ENCODE measurements around the gene MCRIP2. TPM values are rescaled to one million over a fixed set of nuclear protein-coding genes. Genes with fewer than 3 reads are reported as not detected.

MCRIP2 gene
- total and polyA plus RNA-seq, 2 of the 8 experiments (the other 6 are each of a cell fraction or from before 2014, with no cell fraction given): 45.4 to 75.5 TPM

DNA sequence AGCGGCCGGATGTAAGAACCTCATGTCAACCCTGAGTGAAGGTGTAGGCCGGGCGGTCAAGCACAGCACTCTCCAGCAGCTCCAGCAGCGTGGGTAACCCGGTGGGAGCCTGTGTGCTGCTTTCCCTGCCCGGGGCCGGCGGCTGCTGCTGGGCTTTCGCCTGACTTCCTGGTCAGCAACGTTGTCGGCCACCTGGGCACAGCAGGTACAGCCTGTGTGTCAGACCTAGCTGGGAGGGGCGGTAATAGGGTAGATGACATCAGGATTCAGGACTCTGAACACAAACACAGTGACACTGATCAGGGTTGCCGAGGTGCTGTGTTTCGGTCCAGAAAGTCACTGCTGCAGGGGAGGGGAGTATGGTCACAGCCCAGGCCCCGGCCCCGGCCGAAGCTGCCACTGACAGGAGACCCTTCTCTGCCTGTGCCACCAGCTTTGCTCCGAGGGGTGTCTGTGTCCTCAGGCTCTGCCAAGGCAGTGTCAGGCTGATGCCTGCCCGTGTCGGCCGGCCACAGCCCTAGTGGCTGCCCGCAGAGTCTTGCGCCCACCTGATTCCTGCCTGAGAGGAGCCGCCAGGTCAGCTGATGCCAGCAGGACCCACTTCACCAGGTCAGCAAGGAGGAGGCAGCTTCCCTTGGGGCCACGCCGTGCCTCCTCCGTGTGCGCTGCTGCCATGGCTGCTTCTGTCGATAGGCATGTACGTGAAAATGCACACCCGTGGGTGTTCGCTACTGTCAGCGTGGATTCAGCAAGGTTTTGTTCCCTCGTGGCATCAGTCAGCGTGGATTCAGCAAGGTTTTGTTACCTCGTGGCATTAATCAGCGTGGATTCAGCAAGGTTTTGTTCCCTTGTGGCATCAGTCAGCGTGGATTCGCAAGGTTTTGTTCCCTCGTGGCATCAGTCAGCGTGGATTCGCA, 42.5 kb upstream of the MCRIP2 start:
- Histone ChIP-seq H2BK120ac (replicated peaks; ENCODE audit: low read depth, low read length) (no peak overlapping the region), H2BK12ac (ENCODE audit: low read depth, low read length) (no peak overlapping the region), H3K18ac (ENCODE audit: extremely low read depth, low read length) (no peak overlapping the region), H3K4me1 (replicated peaks in 1 of 4; ENCODE audit: control insufficient read depth in 3 of 4, insufficient read depth in 4 of 4, low read length in 3 of 4) (peaks cover 0 to 2% (median 0%) of the 10 kb centered on the region in 4 experiments; a peak in 1 of 7 replicates), H3K27me3 (replicated peaks in 1 of 4; ENCODE audit: control insufficient read depth in 3 of 4, extremely low read depth in 1 of 4, insufficient read depth in 3 of 4, low read length in 3 of 4) (peaks cover 0 to 3% (median under 1%) of the 10 kb centered on the region in 4 experiments; a peak in 3 of 7 replicates), H3K23me2 (ENCODE audit: low read depth, low read length) (no peaks in the 10 kb centered on the region), H4K5ac (ENCODE audit: insufficient read length, low read depth, low read length) (no peak overlapping the region), H3K4ac (replicated peaks; ENCODE audit: insufficient read length, low read depth, low read length) (no peak overlapping the region), H2AFZ (ENCODE audit: low read length) (no peak overlapping the region), H4K91ac (replicated peaks; ENCODE audit: insufficient read length, low read length) (no peak overlapping the region), H3K9ac (replicated peaks in 1 of 4; ENCODE audit: extremely low read depth in 1 of 4, low read depth in 3 of 4, low read length in 3 of 4) (no peak overlapping the region), H3K36me3 (ENCODE audit: control insufficient read depth in 2 of 4, insufficient read depth in 4 of 4, low read length in 3 of 4) (peaks cover 0 to 3% (median under 1%) of the 10 kb centered on the region in 4 experiments; a peak in 2 of 8 replicates), H2BK20ac (ENCODE audit: low read length) (no peak overlapping the region), H4K8ac (ENCODE audit: extremely low read depth, insufficient read depth, low read length) (no peak overlapping the region; the same call in 1 of the 2 replicates), H3K79me1 (ENCODE audit: low read depth, low read length) (peaks cover 10% of the 10 kb centered on the region; the same call in 1 of the 2 replicates), H3K14ac (ENCODE audit: insufficient read length) (no peak overlapping the region), H2BK5ac (ENCODE audit: low read depth, low read length) (0 out of 2 replicates have a peak overlapping the region, but pooled peaks have one; percentile 5), H3K27ac (ENCODE audit: low read depth, low read length) (no peak overlapping the region), H2AK5ac (ENCODE audit: low read depth, low read length) (no peak overlapping the region), H3K4me2 (ENCODE audit: insufficient read depth in 1 of 2, low read depth in 2 of 2, low read length in 2 of 2) (no peak overlapping the region), H3K4me3 (ENCODE audit: extremely low read depth in 1 of 4, insufficient read depth in 2 of 4, low read depth in 3 of 4, low read length in 4 of 4) (no peak overlapping the region), H3K79me2 (ENCODE audit: control insufficient read depth in 1 of 2, insufficient read depth in 2 of 2, low read length in 2 of 2) (peaks cover 3 to 5% of the 10 kb centered on the region in 2 experiments; a peak in 2 of 4 replicates), H2BK15ac (ENCODE audit: low read length) (no peak overlapping the region), H3K56ac (replicated peaks; ENCODE audit: insufficient read length, low read depth, low read length) (no peak overlapping the region), H4K20me1 (replicated peaks in 1 of 2; ENCODE audit: control insufficient read depth in 1 of 2, insufficient read depth in 2 of 2, low read length in 2 of 2) (peaks cover 10 to 13% of the 10 kb centered on the region in 2 experiments), H3K23ac (ENCODE audit: insufficient read length) (no peak overlapping the region), H3K9me3 (ENCODE audit: insufficient read depth in 2 of 2, low read depth in 1 of 2, low read length in 1 of 2) (peaks cover 0 to 4% of the 10 kb centered on the region in 2 experiments; a peak in 1 of 4 replicates)
- POLR2A ChIA-PET (ENCODE audit: partially characterized antibody): interaction anchor here (1.2 to 2.0 kb wide), 2 partner anchors 9 to 10 kb away, joined by 3 to 5 read pairs; partner anchors contain the start of gene RAB40C
- no peak for FAIRE-seq
- WGBS, 2 experiments (ENCODE audit: extremely low coverage in 1 of 2, insufficient coverage in 1 of 2, insufficient read length in 1 of 2, insufficient replicate concordance in 2 of 2, low coverage in 1 of 2, low lambda C conversion rate in 2 of 2, missing lambda C conversion rate in 1 of 2): 95% methylated on average over 42 of the region's 43 CpGs; no CpG with 5 or more reads in 1 of the 2 experiments
- DNase-seq (ENCODE audit: low read depth in 1 of 2, low spot score in 2 of 2): no peak
- CTCF ChIA-PET (ENCODE audit: partially characterized antibody): interaction anchor here (0.8 to 3.8 kb wide), 12 partner anchors 11 to 191 kb away, joined by 3 to 35 read pairs (median 4); partner anchors contain the start of gene METTL26
- TF ChIP-seq EGR1 (IDR thresholded peaks at IDR 0.05; ENCODE audit: borderline replicate concordance, low read depth, low read length) (no peak), RFX5 (IDR thresholded peaks at IDR 0.05; ENCODE audit: borderline replicate concordance, low read depth, low read length) (no peak), BACH1 (IDR thresholded peaks at IDR 0.05; ENCODE audit: low read length) (no peak), SIN3A (conservative IDR thresholded peaks at IDR 0.05 in 1 of 2, IDR thresholded peaks at IDR 0.05 in 1 of 2; ENCODE audit: low read depth in 1 of 2, low read length in 2 of 2) (no peak), NANOG (IDR thresholded peaks at IDR 0.05; ENCODE audit: insufficient read depth, low read depth, low read length, poor library complexity, severe bottlenecking) (no peak), RBBP5 (IDR thresholded peaks at IDR 0.05; ENCODE audit: borderline replicate concordance, low read depth, low read length) (no peak), PHF8 (conservative IDR thresholded peaks at IDR 0.05; ENCODE audit: low read depth, low read length) (no peak), JUN (IDR thresholded peaks at IDR 0.05; ENCODE audit: low read depth, low read length) (no peak), KDM5A (IDR thresholded peaks at IDR 0.05; ENCODE audit: low read length) (no peak)

Data from H1 (cell line).